Breast epithelium (tissue), 4 donors: ENCODE results near the gene OOSP4A. TPM values are rescaled to one million over a fixed set of nuclear protein-coding genes. Genes with fewer than 3 reads are reported as not detected.

Experiments
- DNase-seq, 2 donors: peaks; one replicate each; pipeline ENCODE4 v3.0.0-alpha.2; 2019; ENCODE audit warnings: low spot score in 2 of 2
- H3K27ac ChIP-seq, 2 donors: fragments of 200-600 bp; sonication (generic) in 1 of 2; one replicate each; pipeline ENCODE4 v1.5.1; 2016 to 2019; ENCODE audit warnings: mild to moderate bottlenecking in 1 of 2
- H3K27me3 ChIP-seq, 2 donors: fragments of 200-600 bp; sonication (generic) in 1 of 2; one replicate each; pipeline versions ENCODE4 v1.5.1 to v1.6.0; 2017 to 2019; ENCODE audit warnings: control low read depth in 1 of 2, mild to moderate bottlenecking in 1 of 2
- H3K36me3 ChIP-seq: fragments of 200-600 bp; one replicate; pipeline ENCODE4 v1.5.1; 2019
- H3K4me1 ChIP-seq, 2 donors: fragments of 200-600 bp; sonication (generic); one replicate each; pipeline ENCODE4 v1.5.1; 2016 to 2019; ENCODE audit warnings: control low read depth in 1 of 2
- H3K4me3 ChIP-seq, 3 donors: fragments of 200-600 bp; sonication (generic); 1 replicate in 2 of 3; 2 replicates in 1 of 3; pipeline ENCODE4 v1.5.1; 2016 to 2019; ENCODE audit warnings: mild to moderate bottlenecking in 3 of 3, moderate library complexity in 2 of 3
- H3K9me3 ChIP-seq, 2 donors: fragments of 200-600 bp; sonication (generic) in 1 of 2; one replicate each; pipeline ENCODE4 v1.5.1; 2016 to 2019; ENCODE audit warnings: control low read depth in 1 of 2
- CTCF ChIP-seq, 3 donors: fragments of 450-650 bp; IDR thresholded peaks; one replicate each; pipeline ENCODE4 v1.5.1; 2016 to 2017; ENCODE audit warnings: antibody characterized with exemption in 3 of 3, mild to moderate bottlenecking in 3 of 3, moderate library complexity in 3 of 3
- POLR2A ChIP-seq: fragments of 450-650 bp; IDR thresholded peaks from one replicate; pipeline ENCODE4 v1.6.1; 2016; ENCODE audit warnings: antibody characterized with exemption, mild to moderate bottlenecking, moderate library complexity
- POLR2AphosphoS5 ChIP-seq, 3 donors: sonication (generic); formaldehyde crosslinking; IDR thresholded peaks; one replicate each; pipeline ENCODE4 v1.6.1; 2017; ENCODE audit warnings: antibody characterized with exemption in 3 of 3
- intact Hi-C: fragments of 100-400 bp; cut with DNase I; formaldehyde crosslinking; loops from one replicate; pipeline ENCODE4 v1.15.1; 2023; ENCODE audit warnings: low total_unique reads
- total RNA-seq, 3 donors: library from RNA; depleted of rRNA; stranded (reverse); fragments of >200 nt; gene quantifications; one replicate each; pipeline ENCODE4 v1.1.0, GENCODE V29; 2016

The OOSP4A gene
- total RNA-seq, 3 donors from 2014 or later = not detected

- H3K9me3 ChIP-seq = no peaks in the 10 kb centered on the region
- no peaks in the 10 kb centered on the region for H3K4me1 ChIP-seq
- no peaks in the 10 kb centered on the region for H3K36me3 ChIP-seq
- TF ChIP-seq POLR2A (no peak), POLR2AphosphoS5 (IDR thresholded peaks at IDR 0.05) (no peak), CTCF (IDR thresholded peaks at IDR 0.05) (no peak)
- no peaks in the 10 kb centered on the region for H3K27me3 ChIP-seq
- intact Hi-C loops = no loop called here
- no peak for DNase-seq
- H3K4me3 ChIP-seq = no peak overlapping the region
- H3K27ac ChIP-seq = no peak overlapping the region
Measured at GRCh38 chr11:59962107-59962482, 1.7 kb upstream of the OOSP4A start.

- TF ChIP-seq POLR2A (no peak), POLR2AphosphoS5 (IDR thresholded peaks at IDR 0.05) (no peak), CTCF (IDR thresholded peaks at IDR 0.05) (no peak)
- intact Hi-C loops = no loop called here
- no peaks in the 10 kb centered on the region for H3K9me3 ChIP-seq
- no peak for DNase-seq
- no peak overlapping the region for H3K4me3 ChIP-seq
- no peaks in the 10 kb centered on the region for H3K4me1 ChIP-seq
- no peaks in the 10 kb centered on the region for H3K36me3 ChIP-seq
- no peak overlapping the region for H3K27ac ChIP-seq
- H3K27me3 ChIP-seq = no peaks in the 10 kb centered on the region
Measured at GRCh38 chr11:59965424-59965823, 1.6 kb downstream of the OOSP4A start.

- intact Hi-C loops = no loop called here
- Histone ChIP-seq H3K9me3 (no peaks in the 10 kb centered on the region), H3K4me1 (no peaks in the 10 kb centered on the region), H3K27me3 (no peaks in the 10 kb centered on the region), H3K4me3 (no peak overlapping the region), H3K27ac (no peak overlapping the region), H3K36me3 (no peaks in the 10 kb centered on the region)
- TF ChIP-seq POLR2A (no peak), POLR2AphosphoS5 (IDR thresholded peaks at IDR 0.05) (no peak), CTCF (IDR thresholded peaks at IDR 0.05) (no peak)
- no peak for DNase-seq
Measured at GRCh38 chr11:59966201-59966600, 2.4 kb downstream of the OOSP4A start.

- no peak overlapping the region for H3K4me3 ChIP-seq
- H3K27me3 ChIP-seq = no peaks in the 10 kb centered on the region
- DNase-seq = no peak
- no peak overlapping the region for H3K27ac ChIP-seq
- H3K4me1 ChIP-seq = no peaks in the 10 kb centered on the region
- intact Hi-C loops = no loop called here
- H3K9me3 ChIP-seq = no peaks in the 10 kb centered on the region
- H3K36me3 ChIP-seq = no peaks in the 10 kb centered on the region
- no peak for TF ChIP-seq POLR2A
- TF ChIP-seq POLR2AphosphoS5 (IDR thresholded peaks at IDR 0.05) = no peak
- no peak for TF ChIP-seq CTCF (IDR thresholded peaks at IDR 0.05)
Measured at GRCh38 chr11:59967677-59968394, 4.0 kb downstream of the OOSP4A start.

- Histone ChIP-seq H3K4me1 (no peaks in the 10 kb centered on the region), H3K27me3 (no peaks in the 10 kb centered on the region), H3K36me3 (no peaks in the 10 kb centered on the region), H3K9me3 (no peaks in the 10 kb centered on the region), H3K4me3 (no peak overlapping the region), H3K27ac (no peak overlapping the region)
- intact Hi-C loops = no loop called here
- DNase-seq = no peak
- TF ChIP-seq CTCF (IDR thresholded peaks at IDR 0.05) (no peak), POLR2A (no peak), POLR2AphosphoS5 (IDR thresholded peaks at IDR 0.05) (no peak)
Measured at GRCh38 chr11:59968395-59968783, 4.6 kb downstream of the OOSP4A start.
